ENCODE measurements around the gene XPO4.

GRCh38 chr13:20873348-20873747 is 29.2 kb downstream of the XPO4 start:
- TF ChIP-seq POLR2A (IDR thresholded peaks at IDR 0.05; ENCODE audit: low read length) (no peak), GATA1 (IDR thresholded peaks at IDR 0.05; ENCODE audit: low read depth, low read length) (no peak)

Data from erythroblast (primary cell).